H1 (cell line): ENCODE measurements around the gene FAM120A. TPM values are rescaled to one million over a fixed set of nuclear protein-coding genes. Genes with fewer than 3 reads are reported as not detected.

Experiments used
- BRCA1 ChIP-seq: IDR thresholded peaks from 2 replicates; pipeline ENCODE4 v1.6.1; 2012; ENCODE audit warnings: low read depth, low read length, improper control_type of control experiment
- CEBPB ChIP-seq: IDR thresholded peaks from 2 replicates; pipeline ENCODE4 v1.6.1; 2012; ENCODE audit warnings: low read depth, low read length
- KDM1A ChIP-seq: fragments of 200-600, 300-600 bp; sonication (generic); IDR thresholded peaks from 2 replicates; pipeline ENCODE4 v1.7.1; 2016; ENCODE audit warnings: mild to moderate bottlenecking, low read length, borderline replicate concordance
- KDM4A ChIP-seq: IDR thresholded peaks from one replicate; pipeline ENCODE4 v1.7.1; 2012; ENCODE audit warnings: low read depth, mild to moderate bottlenecking, moderate library complexity, low read length, inconsistent platforms; ENCODE audit not compliant: severe bottlenecking
- MAFK ChIP-seq: IDR thresholded peaks from 2 replicates; pipeline ENCODE4 v1.6.1; 2012; ENCODE audit warnings: low read depth, mild to moderate bottlenecking, improper control_type of control experiment, low read length
- TBP ChIP-seq: IDR thresholded peaks from 2 replicates; pipeline ENCODE4 v1.6.1; 2011; ENCODE audit warnings: low read depth, low read length, improper control_type of control experiment
- polyA plus RNA-seq, 7 experiments: library from polyadenylated mRNA; depleted of rRNA in 3 of 7; stranded (reverse) in 5 of 7; unstranded in 2 of 7; fragments of >200 nt in 5 of 7; fragments of 200-250 nt in 2 of 7; gene quantifications; 1 replicate in 5 of 7; 2 replicates in 1 of 7; 4 replicates in 1 of 7; pipeline versions ENCODE4 v1.2.1 to v1.2.3, GENCODE V29; 2011 to 2013; ENCODE audit warnings: missing spikeins in 2 of 7, mixed read lengths in 2 of 7
- total RNA-seq: library from RNA; stranded (reverse); fragmentation: NEBNext Ultra II Directional; extraction: Animal tissue kit (Norgen Biotek cat#: 25700); gene quantifications from 2 replicates; pipeline ENCODE4 v1.2.1, GENCODE V29; 2021

The FAM120A gene
- total and polyA plus RNA-seq, 2 of the 8 experiments (the other 6 are each of a cell fraction or from before 2014, with no cell fraction given) = 24.9 to 54.7 TPM

- no peak for TF ChIP-seq KDM1A
- no peak for TF ChIP-seq CEBPB
- TF ChIP-seq KDM4A = no peak
- no peak for TF ChIP-seq TBP
- no peak for TF ChIP-seq BRCA1
- no peak for TF ChIP-seq MAFK
These were observed 21.9 kb downstream of the FAM120A start (continued) for GRCh38 chr9:93473411-93473810.
